HL-60/S4 treated with phorbol 12-myristate 13-acetate at 8.2 ng/mL for 4 days and 3 days (cell line): ENCODE results near the gene BANF1.

Experiments
- in situ Hi-C: fragments of 300-500 bp; cut with MboI; formaldehyde crosslinking; loops from 2 replicates; pipeline ENCODE4 v1.15.0; 2022; ENCODE audit warnings: low sequenced_read_pairs

BANF1 gene

DNA sequence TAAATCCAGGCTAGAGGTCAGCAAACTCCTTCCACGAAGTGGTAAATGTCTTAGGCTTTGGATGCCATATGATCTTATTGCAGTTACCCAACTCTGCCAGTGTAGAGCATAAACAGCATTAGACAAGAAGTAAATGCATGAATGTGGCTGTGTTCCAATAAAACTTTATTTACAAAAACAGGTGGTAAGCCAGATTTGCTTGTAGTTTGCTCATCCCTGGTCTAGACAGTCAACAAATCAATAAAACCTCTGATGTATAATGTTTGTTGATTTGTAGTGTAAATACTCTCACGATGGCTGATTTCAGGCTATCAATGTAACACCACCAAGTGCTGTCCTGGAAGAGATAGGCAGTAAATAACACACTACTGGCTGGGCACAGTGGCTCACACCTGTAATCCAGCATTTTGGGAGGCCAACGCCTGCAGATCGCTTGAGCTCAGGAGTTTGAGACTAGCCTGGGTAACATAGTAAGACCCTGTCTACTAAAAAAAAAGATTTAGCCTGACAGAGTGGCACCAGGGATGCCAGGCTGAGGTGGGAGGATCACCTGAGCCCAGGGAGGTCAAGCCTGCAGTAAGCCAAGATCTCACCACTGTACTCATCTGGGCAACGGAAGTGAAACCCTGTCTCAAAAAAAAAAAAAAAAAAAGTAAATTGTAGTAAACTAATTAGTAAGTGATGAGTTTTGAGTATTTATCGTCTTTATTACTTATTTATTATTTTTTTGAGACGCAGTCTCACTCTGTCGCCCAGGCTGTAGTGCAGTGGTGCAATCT lies 30.8 kb downstream of the BANF1 start:
- in situ Hi-C loops = no loop called here

DNA sequence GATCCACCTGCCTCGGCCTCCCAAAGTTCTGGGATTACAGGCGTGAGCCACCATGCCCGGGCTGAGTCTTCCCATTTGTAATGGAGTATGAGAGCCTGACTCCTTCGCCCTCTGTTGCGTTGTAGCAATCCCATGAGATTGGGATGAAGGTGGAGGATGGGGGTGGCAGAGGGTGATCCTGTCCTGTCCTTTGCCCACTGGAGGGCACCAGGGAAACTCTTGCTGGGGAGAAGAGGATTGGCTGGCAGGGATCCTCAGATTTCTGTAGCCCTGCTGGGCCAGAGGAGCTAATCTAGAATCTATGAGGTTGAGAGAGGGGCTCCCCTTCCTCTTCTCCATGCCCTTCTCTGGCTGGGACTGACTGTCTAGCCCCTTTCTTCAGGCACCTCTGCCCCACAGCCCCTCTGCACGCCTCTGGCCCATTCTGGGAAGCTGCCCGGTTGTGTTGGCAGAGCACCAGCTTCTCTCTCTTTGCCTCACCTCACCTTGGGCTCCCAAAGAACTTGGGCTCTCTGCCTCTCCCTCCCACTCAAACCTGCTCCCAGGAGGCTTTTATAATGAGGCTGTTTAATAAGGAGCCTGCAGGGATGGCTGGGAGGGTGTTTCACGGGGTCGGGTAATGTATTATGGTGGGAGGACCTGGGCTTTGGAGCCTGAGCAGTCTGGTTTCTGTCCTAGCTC lies 33.5 kb downstream of the BANF1 start:
- in situ Hi-C loops = no loop called here

DNA sequence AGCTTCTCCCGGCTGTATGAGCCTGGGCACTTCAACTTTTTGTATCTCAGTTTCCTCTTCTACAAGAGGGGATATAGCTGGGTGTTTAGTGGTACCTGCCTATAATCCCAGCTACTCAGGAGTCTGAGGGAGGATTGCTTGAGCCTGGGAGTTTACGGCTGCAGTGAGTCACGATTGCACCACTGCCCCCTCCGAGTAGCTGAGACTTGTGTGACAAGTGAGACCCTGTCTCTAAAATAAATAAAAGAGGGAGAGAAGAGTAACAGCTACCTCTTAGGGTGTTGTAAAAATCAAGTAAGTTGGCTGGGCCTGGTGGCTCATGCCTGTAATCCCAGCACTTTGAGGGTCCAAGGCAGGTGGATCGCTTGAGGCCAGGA lies 34.0 kb downstream of the BANF1 start:
- in situ Hi-C loops = no loop called here

DNA sequence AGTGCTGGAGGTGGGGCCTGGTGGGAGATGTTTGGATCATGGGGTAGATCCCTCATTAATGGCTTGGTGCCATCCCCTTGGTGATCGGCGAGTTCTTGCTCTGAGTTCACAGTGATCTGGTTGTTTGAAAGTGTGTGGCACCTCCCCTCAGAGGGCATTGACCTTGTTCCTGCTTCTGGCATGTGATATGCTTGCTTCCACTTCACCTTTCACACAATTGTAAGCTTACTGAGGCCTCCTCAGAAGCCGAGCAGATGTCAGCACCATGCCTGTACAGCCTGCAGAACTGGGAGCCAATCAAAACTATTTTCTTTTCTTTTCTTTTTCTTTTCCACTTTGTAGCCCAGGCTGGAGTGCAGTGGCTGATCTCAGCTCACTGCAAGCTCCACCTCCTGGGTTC lies 35.0 kb downstream of the BANF1 start:
- in situ Hi-C loops = no loop called here

DNA sequence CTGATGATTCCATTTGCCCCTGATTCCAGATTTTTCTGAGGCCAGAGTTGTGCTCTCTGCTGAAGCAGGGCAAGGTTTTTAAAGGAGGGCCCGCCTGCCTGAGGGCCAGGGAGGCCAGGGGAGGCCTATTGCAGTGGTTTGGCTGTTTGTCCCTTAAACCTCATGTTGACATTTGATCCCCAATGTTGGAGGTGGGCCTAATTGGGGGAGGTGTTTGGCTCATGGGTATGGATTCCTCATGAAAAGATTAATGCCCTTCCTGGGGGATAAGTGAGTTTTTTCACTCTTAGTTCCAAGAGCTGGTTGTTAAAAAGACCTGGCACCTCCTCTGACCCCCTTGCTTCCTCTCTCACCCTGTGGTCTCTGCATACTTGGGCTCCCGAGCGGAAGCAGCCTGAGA lies 37.5 kb downstream of the BANF1 start:
- in situ Hi-C loops = no loop called here

DNA sequence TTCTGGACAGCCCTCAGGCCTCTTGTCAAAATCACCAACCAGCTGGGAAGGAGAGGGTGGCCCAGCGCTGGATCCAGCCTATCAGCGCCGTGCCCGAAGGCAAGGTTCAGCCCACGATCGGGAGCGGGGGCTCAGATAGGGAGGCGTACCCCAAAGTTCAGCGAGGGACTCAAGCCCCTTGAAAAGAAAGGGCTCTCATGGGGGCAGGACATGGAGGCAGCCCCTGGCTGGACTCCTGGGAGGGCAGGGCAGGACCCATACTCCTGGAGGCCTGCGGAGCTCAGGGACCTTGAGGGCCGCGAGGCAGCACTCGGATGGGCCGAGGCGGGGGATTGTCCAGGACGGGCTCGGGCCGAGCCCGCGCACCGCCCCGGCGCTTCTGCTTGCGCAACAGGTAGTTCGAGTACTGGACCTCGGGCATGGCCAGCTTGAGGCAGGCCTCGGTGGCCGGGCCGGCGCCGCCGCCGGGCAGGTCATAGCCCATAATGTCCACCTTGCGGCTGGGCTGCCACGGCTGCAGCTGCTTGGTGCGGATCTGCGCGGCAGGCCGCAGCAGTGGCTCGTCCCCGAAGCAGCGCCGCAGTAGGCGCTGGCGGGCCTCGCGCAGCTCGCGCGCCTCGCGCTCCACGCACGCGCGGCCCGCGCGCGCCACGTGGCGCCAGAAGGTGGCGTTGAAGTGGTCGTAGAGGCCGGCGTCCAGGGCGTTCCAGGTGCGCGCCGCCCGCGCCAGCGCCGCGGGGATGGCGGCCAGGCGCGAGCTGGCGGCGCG lies 40.1 kb downstream of the BANF1 start:
- in situ Hi-C loops = no loop called here

DNA sequence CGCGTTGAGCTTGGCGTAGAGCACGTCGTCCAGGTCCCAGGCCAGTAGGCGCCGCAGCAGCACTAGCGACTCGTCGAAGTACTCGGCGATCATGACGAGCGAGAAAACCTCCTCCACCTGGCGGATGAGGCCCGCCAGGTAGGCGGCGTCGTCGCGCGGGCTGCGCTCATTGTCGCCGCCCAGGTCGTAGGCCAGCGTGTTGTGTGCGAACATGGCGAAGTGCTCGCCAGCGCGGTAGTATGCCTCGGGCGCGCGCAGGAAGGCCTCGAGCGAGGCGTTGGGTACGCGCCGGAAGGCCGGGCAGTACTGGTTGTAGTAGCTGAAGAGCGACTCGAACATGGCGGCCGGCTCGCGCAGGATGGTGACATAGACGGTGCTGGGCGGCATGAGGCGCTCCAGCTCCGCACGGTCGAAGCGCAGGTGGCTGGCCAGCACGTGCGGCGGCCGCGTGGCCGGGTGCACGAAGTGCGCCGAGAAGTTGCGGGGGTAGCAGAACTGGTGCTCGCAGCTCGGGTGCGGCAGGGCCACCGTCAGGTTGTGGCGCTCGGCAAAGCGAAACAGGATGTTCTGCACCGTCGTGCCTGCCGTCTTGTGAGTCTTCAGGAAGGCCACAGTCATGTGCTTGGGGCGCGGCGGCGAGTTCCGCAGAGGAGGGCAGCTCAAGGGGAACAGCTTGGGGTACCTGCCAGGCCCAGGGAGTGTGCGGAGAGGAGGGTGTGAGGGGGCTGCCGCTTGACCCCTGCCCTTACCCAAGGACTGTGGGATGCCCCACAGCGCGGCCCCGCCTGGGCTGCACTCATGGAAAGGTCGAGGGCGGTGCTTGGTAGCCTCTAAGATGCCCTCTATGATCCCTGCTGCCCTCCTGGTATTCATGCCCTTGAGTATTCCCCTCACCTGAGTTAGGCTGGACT lies 40.9 kb downstream of the BANF1 start:
- in situ Hi-C loops = no loop called here

DNA sequence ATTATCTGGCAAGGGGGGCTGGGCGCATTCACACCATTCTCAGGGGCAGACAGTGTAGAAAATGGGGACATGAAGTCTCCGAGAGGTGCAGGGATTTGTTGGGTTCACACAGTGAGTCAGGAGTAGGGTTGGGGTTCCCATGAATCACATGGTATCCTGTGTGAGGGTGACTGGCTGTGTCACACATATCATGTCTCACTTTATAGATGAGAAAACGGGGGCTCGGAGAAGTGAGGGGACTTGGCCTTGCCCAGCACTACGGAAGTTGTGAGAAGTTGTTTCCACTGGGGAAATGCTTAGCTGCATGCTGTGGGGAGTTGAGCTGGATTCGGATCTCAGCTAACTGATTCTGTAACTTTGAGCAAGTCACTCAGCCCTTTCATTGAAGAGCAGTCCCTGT lies 42.5 kb downstream of the BANF1 start:
- in situ Hi-C loops = no loop called here

DNA sequence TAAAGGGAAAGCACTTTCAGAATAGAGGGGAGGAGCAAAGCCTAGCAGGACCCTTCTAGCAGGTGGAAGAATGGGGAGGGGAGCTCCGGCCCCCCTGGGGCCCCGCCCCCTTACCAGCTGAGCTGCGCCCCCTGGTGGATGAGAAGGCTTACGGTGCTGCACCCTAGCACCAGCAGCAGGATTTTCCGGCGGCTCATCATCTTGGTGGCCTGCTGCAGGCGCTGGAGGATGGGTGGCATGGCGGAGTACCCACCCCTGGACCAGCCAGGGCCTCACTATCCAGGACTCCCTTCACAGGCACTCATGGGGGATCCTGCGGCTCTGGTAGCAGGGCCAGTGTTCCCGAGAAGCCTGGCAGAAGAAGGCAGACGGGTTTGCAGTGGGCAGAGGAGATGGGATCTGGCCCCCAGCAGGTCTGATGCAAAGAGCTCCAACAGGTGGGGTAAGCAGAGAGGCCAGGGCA lies 42.9 kb downstream of the BANF1 start:
- in situ Hi-C loops = no loop called here

DNA sequence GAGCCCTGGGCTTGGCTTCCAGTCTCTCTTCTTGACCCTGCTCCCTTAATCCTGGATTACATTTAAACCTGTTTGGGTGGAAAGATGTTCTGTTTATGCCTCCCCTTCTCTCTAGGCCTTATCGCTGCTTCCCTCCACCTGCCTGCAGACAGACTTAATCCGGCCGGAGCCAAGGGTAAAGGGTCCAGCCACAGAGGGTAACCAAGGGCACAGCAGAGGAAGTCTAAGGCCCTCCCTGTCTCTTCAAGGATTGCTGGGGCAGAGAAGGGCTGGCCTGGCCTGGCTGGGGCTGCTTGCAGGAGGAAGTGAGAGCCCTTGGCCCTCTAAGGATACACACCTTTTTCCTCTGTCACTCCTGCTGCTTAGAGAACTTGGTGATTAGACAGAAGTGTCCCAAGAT lies 44.6 kb downstream of the BANF1 start:
- in situ Hi-C loops = no loop called here

DNA sequence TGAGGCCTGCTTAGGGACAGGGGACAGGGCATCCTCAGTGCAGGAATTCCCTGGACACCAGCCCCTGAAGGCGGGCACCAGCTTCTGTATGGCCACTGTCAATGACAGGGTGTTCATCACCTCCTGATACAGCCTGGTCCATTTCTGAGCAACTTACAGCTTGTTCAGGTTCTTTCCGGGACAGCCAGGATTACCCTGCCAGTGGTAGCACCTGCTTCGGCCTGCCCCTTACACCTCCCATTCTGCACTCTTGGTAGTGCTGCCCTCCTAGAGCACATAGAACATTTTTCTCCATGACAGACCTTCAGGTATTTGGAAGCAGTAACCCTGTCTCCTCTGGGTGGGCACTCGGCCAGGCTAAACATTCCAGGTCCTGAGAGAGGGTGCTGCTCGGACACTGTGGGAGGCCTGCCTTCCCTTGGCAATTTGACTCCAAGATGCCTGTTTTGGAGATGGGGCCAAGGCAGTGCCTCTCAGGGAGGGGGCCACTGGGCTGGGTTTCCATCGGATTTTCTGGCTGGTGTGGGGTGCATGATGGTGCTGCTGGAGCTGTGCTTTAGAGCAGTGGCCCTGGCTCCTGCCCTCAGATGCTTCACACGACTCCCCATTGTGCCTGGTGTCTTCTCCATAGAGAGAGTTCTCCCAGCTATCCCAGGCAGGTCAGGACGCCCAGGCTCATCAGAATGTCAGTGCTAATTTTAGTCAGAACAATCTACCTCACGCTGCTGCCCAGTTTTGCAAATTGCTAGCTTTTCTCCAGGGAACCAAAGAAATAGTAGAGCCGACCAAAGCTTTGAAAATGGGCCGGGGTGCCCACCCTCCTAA lies 45.5 kb downstream of the BANF1 start:
- in situ Hi-C loops = no loop called here

DNA sequence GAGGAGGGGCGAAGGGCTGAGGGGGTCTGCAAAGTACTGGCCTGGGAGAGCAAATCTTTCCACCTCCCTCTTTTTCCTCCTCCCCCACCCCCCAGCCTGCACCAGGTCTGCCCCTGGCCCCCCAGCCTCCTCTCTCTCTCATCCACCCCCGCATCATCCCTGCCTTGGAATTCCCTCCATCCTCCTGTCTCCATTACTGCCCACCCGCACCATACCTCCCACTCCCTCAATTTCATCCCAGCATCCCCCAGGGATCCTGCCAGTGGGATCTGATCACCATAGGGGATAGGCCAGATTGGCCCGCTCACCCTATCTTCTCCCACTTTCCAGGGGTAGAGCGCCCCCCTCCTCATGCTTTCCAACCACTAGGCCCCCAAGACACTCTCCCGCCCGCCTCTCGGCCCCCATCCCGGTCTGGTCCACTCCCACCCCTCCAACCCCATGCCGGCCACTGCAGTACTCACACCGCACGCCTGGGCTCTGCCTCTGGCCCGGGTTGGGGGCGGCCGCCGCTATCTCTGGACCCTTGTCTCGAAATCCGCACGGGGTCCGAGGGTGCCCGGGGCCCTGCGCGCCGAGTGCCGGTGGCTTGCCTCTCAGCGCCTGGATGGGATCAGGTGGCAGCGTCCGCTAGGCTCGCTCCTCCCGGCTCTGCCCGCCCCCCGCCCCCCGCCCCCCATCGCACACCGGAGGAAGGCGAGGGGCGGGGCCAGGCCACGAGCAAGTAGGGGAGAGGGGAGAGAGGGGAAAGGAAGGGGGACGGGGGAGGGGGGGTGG lies 46.4 kb downstream of the BANF1 start, which contains the start of gene GAL3ST3:
TSS of gene GAL3ST3 (minus strand) at position 615 of the 777 bp plus-strand sequence. CDS start 3,746 bp downstream, outside the sequence.
- in situ Hi-C loops = no loop called here

DNA sequence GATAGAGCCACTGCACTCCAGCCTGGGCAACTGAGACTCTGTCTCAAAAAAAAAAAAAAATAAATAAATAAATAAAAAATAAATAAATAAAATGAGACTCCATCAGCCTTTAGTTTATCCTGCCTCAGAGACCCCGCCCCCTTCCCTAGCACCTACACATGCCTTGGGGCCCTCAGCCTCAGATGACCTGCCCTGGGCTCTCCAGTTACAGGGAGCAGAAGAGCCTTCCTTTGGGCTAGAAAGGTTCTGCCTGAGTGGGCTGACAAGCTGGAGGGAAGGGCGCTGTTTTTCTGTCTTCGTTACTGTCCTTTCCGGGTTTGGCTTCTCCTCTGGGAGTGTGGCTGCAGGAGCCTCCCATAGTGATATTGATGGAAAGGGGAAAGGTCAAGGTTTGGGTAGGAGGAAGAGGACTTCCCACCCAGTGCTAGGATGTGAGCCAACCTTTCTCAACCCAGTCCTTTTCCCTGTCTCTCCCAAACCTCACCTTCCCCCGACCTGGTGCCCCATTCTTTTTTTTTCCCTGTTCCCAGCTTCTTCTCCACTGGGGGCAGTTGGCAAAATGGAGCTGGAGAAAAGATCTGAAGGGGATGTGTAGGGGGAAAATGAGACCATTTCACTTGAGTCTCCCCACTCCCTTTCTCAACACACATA lies 48.4 kb downstream of the BANF1 start:
- in situ Hi-C loops = no loop called here

DNA sequence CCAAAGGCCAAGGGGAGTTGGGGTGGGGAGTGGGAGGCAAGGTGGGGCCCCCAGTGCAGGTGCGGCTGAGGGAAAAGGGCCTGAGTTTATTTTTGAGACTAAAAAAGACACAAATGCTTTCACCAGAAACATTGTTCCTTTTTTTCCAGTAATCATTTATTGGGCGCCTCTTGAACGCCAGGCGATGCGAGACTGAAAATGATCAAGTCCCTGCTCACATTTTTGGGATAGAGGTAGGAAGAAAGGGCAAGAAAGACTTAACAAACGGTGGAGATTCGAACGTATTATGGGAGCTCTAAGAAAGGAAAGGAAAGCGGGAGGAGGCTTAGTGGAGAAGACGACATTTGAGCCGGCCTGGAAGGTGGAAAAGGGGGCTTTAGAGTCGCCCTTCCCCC lies 49.1 kb downstream of the BANF1 start:
- in situ Hi-C loops = no loop called here

DNA sequence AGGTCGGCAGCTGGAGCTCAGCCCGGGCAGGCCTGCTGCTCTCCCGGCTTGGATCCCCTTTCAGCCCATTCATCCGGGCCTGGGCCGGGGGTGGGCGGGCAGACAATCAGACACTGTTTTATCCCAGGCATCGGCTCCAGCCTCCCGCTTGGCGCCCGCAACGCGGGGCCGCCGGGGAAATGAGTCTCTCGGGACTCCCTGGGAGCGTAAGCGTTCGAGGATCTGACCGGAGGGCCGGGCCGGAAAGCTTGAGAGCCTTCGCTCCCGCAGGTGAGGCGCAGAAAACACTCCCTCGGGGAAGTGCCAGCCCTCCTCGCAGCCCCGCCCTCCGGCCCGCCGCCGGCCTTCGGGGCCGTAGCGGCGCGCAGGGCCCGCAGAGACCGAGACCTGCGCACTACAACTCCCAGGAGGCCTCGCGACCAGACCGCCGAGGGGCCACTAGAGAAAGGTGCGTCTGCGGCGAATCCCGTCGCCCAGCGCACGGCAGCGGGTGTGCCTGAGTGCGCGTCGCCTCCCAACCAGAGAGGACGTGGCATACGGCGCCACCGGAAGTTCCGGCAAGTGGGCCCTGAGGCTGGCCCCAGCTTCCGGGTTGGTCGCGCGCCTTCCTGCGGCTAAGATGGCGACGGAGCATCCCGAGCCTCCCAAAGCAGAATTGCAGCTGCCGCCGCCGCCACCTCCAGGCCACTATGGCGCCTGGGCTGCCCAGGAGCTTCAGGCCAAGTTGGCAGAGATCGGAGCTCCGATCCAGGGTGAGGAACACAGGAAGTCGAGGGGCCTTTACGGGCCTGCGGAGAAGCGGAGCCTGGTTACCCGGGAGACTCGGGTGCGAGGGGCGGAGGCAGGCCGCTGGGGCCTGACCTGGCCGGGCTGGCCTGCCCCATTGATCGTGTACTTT lies 49.7 kb downstream of the BANF1 start, which contains the start of gene SF3B2:
TSS of gene SF3B2 (plus strand) at position 599 of the 898 bp plus-strand sequence. CDS start at position 620, 21 bp downstream.
- in situ Hi-C loops = no loop called here

DNA sequence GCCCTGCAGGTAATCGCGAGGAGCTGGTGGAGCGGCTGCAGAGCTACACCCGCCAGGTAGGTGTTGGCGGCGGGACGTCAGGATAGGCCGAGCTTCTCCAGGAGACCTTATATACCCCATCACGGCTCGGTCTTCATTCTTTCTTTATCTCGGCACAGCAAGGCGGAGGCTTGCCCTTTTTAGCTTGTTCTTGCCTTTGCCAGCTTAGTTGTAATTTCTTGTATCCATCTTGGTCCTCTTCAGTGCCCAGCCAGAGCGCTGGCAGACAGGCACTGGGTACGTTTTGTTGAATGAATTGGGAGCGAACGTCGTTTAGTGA lies 50.3 kb downstream of the BANF1 start:
- in situ Hi-C loops = no loop called here
